Measurements from ENCODE around the gene GRIK4. TPM values are rescaled to one million over a fixed set of nuclear protein-coding genes. Genes with fewer than 3 reads are reported as not detected.
A peak's percentile ranks its signal among the peaks of the same experiment; 100 is the strongest.

Gene GRIK4
- polyA plus RNA-seq, 1 of the 3 experiments (the other 2 are of a cell fraction) = 0.03 TPM

- ChIA-PET POLR2A (interaction anchor here (1.7 kb wide), 1 partner anchor 8 kb away, joined by 4 read pairs; no protein-coding TSS in a partner anchor), CTCF (interaction anchor here (0.6 to 2.3 kb wide), 6 partner anchors 32 to 237 kb away, joined by 3 to 10 read pairs (median 6); partner anchors contain the start of gene GRIK4)
- WGBS (ENCODE audit: low lambda C conversion rate) = 43% methylated on average over 11 of the region's 12 CpGs
Observed at GRCh38 chr11:120747850-120748814, 236.6 kb downstream of the GRIK4 start.

GRCh38 chr11:120749395-120749794 lies 237.8 kb downstream of the GRIK4 start:
- Histone ChIP-seq H3K9me3 (no peaks in the 10 kb centered on the region), H3K9ac (no peak overlapping the region), H3K4me2 (no peak overlapping the region), H3K4me3 (ENCODE audit: low read depth in 2 of 2, low read length in 1 of 2) (no peak overlapping the region), H3K79me2 (ENCODE audit: insufficient read depth) (no peaks in the 10 kb centered on the region), H4K20me1 (ENCODE audit: insufficient read depth) (no peaks in the 10 kb centered on the region), H2AFZ (ENCODE audit: low read depth) (no peak overlapping the region), H3K4me1 (ENCODE audit: control insufficient read depth in 1 of 2, insufficient read depth in 2 of 2, low read depth in 1 of 2, low read length in 1 of 2) (peaks cover 0 to 51% of the 10 kb centered on the region in 2 experiments; a peak in 3 of 4 replicates), H3K27ac (ENCODE audit: low read depth in 2 of 2, low read length in 1 of 2) (no peak overlapping the region; a peak in 1 of 4 replicates), H3K9me2 (no peaks in the 10 kb centered on the region), H3K27me3 (ENCODE audit: insufficient read depth) (no peaks in the 10 kb centered on the region), H3K36me3 (replicated peaks in 1 of 2; ENCODE audit: control insufficient read depth in 1 of 2, insufficient read depth in 2 of 2, low read length in 1 of 2) (no peaks in the 10 kb centered on the region), H3F3A (replicated peaks; ENCODE audit: insufficient read depth) (no peaks in the 10 kb centered on the region)
- CTCF ChIA-PET = interaction anchor here (1.0 to 1.8 kb wide), 5 partner anchors 9 to 238 kb away, joined by 3 to 7 read pairs (median 5); partner anchors contain the start of gene GRIK4
- WGBS (ENCODE audit: low lambda C conversion rate) = 31% methylated on average over 3 of the region's 4 CpGs
- DNase-seq = no peak
- POLR2A ChIA-PET = interaction anchor here (1.7 kb wide), 1 partner anchor 10 kb away, joined by 4 read pairs; no protein-coding TSS in a partner anchor
- TF ChIP-seq FOXM1 (IDR thresholded peaks at IDR 0.05; ENCODE audit: low read depth) (no peak), ELF1 (IDR thresholded peaks at IDR 0.05) (no peak), MXI1 (IDR thresholded peaks at IDR 0.05; ENCODE audit: low read depth, low read length) (no peak), NFIC (IDR thresholded peaks at IDR 0.05; ENCODE audit: borderline replicate concordance) (no peak), TEAD4 (IDR thresholded peaks at IDR 0.05; ENCODE audit: borderline replicate concordance, insufficient read depth) (no peak), NRF1 (IDR thresholded peaks at IDR 0.05; ENCODE audit: low read depth, low read length) (no peak), CTCF (IDR thresholded peaks at IDR 0.05) (no peak), YY1 (IDR thresholded peaks at IDR 0.05; ENCODE audit: low read depth) (no peak), EP300 (IDR thresholded peaks at IDR 0.05; ENCODE audit: borderline replicate concordance in 1 of 2, low read depth in 1 of 2, low read length in 1 of 2) (no peak), FOXJ3 (CRISPR knock-in tag; IDR thresholded peaks at IDR 0.05) (no peak)

More at GRCh38 chr11:120747850-120748814, 236.6 kb downstream of the GRIK4 start:
- Histone ChIP-seq H4K20me1 (ENCODE audit: insufficient read depth) (no peaks in the 10 kb centered on the region), H3K27ac (ENCODE audit: low read depth in 2 of 2, low read length in 1 of 2) (peak overlapping the region in 1 of 2 experiments; percentile 64; a peak in 2 of 4 replicates), H3F3A (replicated peaks; ENCODE audit: insufficient read depth) (no peaks in the 10 kb centered on the region), H3K4me2 (no peak overlapping the region), H3K36me3 (replicated peaks in 1 of 2; ENCODE audit: control insufficient read depth in 1 of 2, insufficient read depth in 2 of 2, low read length in 1 of 2) (no peaks in the 10 kb centered on the region), H3K79me2 (ENCODE audit: insufficient read depth) (no peaks in the 10 kb centered on the region), H3K9me2 (no peaks in the 10 kb centered on the region), H3K4me1 (ENCODE audit: control insufficient read depth in 1 of 2, insufficient read depth in 2 of 2, low read depth in 1 of 2, low read length in 1 of 2) (peaks cover 0 to 59% of the 10 kb centered on the region in 2 experiments; a peak in 3 of 4 replicates), H3K9ac (no peak overlapping the region), H2AFZ (ENCODE audit: low read depth) (no peak overlapping the region), H3K9me3 (no peaks in the 10 kb centered on the region), H3K4me3 (ENCODE audit: low read depth in 2 of 2, low read length in 1 of 2) (no peak overlapping the region), H3K27me3 (ENCODE audit: insufficient read depth) (no peaks in the 10 kb centered on the region)
- TF ChIP-seq YY1 (IDR thresholded peaks at IDR 0.05; ENCODE audit: low read depth) (no peak), USF1 (IDR thresholded peaks at IDR 0.05; ENCODE audit: borderline replicate concordance, low read depth) (no peak), SMC3 (IDR thresholded peaks at IDR 0.05; ENCODE audit: low read depth, low read length) (no peak), ELF1 (IDR thresholded peaks at IDR 0.05) (no peak), FOSL2 (IDR thresholded peaks at IDR 0.05; ENCODE audit: borderline replicate concordance, low read depth) (no peak), RFX5 (IDR thresholded peaks at IDR 0.05; ENCODE audit: low read length) (no peak), CHD2 (IDR thresholded peaks at IDR 0.05; ENCODE audit: low read length, partially characterized antibody) (no peak), NRF1 (IDR thresholded peaks at IDR 0.05; ENCODE audit: low read depth, low read length) (no peak), GATA2 (CRISPR knock-in tag; IDR thresholded peaks at IDR 0.05) (no peak), POLR2AphosphoS5 (IDR thresholded peaks at IDR 0.05; ENCODE audit: low read depth, low read length) (no peak), RAD21 (IDR thresholded peaks at IDR 0.05; ENCODE audit: low read length) (no peak), TAF1 (IDR thresholded peaks at IDR 0.05; ENCODE audit: borderline replicate concordance, low read depth, low read length) (no peak), RCOR1 (IDR thresholded peaks at IDR 0.05; ENCODE audit: low read length) (no peak), RXRA (IDR thresholded peaks at IDR 0.05; ENCODE audit: borderline replicate concordance, low read depth) (no peak), EZH2phosphoT487 (IDR thresholded peaks at IDR 0.05; ENCODE audit: borderline replicate concordance, low read depth) (no peak), IRF3 (IDR thresholded peaks at IDR 0.05; ENCODE audit: low read depth, low read length) (no peak), TCF12 (IDR thresholded peaks at IDR 0.05) (no peak)
- DNase-seq = peak; percentile 25

Measured in SK-N-SH (cell line).